HG02938 (cell line): ENCODE data around the gene HSF2BP.
"Not testable (repeated sequence)": the region's sequence is repeated elsewhere in the genome, so short reads cannot be mapped to it uniquely, and the experiment has no call there.

ENCODE experiments used
- ATAC-seq: cut with Tn5 transposase; IDR thresholded peaks from one replicate; pipeline ENCODE4 v1.9.1; 2021; ENCODE audit warnings: mild to moderate bottlenecking, moderate library complexity; ENCODE audit not compliant: unreplicated experiment

Gene HSF2BP

DNA sequence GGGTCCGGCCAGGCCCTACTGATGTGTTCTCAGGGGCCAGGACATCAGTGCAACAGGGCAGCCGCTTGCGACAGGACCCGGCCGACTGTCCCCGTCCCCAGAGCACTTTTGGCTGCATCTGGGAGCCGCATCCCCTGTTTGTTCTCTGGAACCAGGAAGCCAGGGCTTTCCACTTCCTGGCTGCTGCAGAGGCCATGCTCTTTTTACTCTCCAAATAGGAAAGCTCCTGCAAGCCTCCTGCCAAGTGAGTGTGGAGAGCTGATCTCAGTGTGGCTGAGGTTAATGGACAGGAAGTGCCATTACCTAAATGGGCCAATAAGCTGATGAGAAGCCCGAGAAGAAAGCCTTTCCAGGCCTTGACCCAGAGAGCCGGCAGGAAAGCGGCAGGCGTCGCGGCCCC is 180.1 kb downstream of the HSF2BP start:
- ATAC-seq, result not testable (repeated sequence)
